HEK293 (cell line): ENCODE results near the gene MIS18A.
"Not testable (repeated sequence)": the region's sequence is repeated elsewhere in the genome, so short reads cannot be mapped to it uniquely, and the experiment has no call there.

Experiments used
- CTCF ChIA-PET: fragments of 350-600 bp; formaldehyde crosslinking; extraction: SDS; loops from one replicate; lab custom pipeline; 2021; ENCODE audit warnings: antibody characterized with exemption; lab: Yijun Ruan, JAX
- POLR2A ChIA-PET: fragments of 300-600 bp; formaldehyde crosslinking; extraction: SDS; loops from one replicate; lab custom pipeline; 2020; ENCODE audit warnings: antibody characterized with exemption, inconsistent platforms; lab: Yijun Ruan, JAX
- H3K27ac ChIP-seq: fragments of 200-500 bp; sonication (Bioruptor generic); 2 replicates; pipeline ENCODE4 v1.5.1; 2014; ENCODE audit warnings: low read depth, low read length, control low read depth, inconsistent platforms; ENCODE audit errors: extremely low read depth
- H3K36me3 ChIP-seq, 2 experiments: fragments of 200-500 bp in 1 of 2; sonication (Bioruptor generic) in 1 of 2; 1 replicate in 1 of 2; 2 replicates in 1 of 2; pipeline ENCODE4 v1.5.1; 2014 to 2017; ENCODE audit warnings: inconsistent platforms in 2 of 2, low read length in 2 of 2; ENCODE audit not compliant: control insufficient read depth in 2 of 2, insufficient read depth in 1 of 2
- H3K4me1 ChIP-seq: fragments of 200-500 bp; sonication (Bioruptor generic); 2 replicates; pipeline ENCODE4 v1.5.1; 2014; ENCODE audit warnings: mild to moderate bottlenecking, low read length, inconsistent platforms; ENCODE audit not compliant: control insufficient read depth, insufficient read depth
- H3K4me3 ChIP-seq: 2 replicates; pipeline ENCODE4 v1.5.1; 2011; ENCODE audit warnings: low read depth, mild to moderate bottlenecking, control low read depth, low read length, moderate library complexity
- H3K9me3 ChIP-seq: fragments of 200-500 bp; sonication (Bioruptor generic); 2 replicates; pipeline ENCODE4 v1.5.1; 2014; ENCODE audit warnings: low read depth, low read length, inconsistent platforms; ENCODE audit not compliant: control insufficient read depth, insufficient read depth
- AEBP2 ChIP-seq: fragments of 450-650 bp; formaldehyde crosslinking; IDR thresholded peaks from 2 replicates; pipeline ENCODE4 v1.5.1; 2016; ENCODE audit warnings: missing biosample characterization, missing genetic modification characterization, borderline replicate concordance
- GLI2 ChIP-seq: fragments of 450-650 bp; formaldehyde crosslinking; IDR thresholded peaks from 2 replicates; pipeline ENCODE4; 2017; ENCODE audit warnings: missing biosample characterization, missing genetic modification characterization, low read depth, borderline replicate concordance
- MZF1 ChIP-seq: fragments of 450-650 bp; formaldehyde crosslinking; IDR thresholded peaks from 2 replicates; pipeline ENCODE4 v1.5.1; 2017; ENCODE audit warnings: missing biosample characterization, missing genetic modification characterization, borderline replicate concordance
- OVOL3 ChIP-seq: fragments of 450-650 bp; formaldehyde crosslinking; IDR thresholded peaks from 2 replicates; pipeline ENCODE4 v1.5.1; 2016; ENCODE audit warnings: missing biosample characterization, missing genetic modification characterization
- REST ChIP-seq: fragments of 450-650 bp; formaldehyde crosslinking; IDR thresholded peaks from 2 replicates; pipeline ENCODE4 v1.5.1; 2016; ENCODE audit warnings: missing biosample characterization, missing genetic modification characterization
- SP7 ChIP-seq: fragments of 450-650 bp; formaldehyde crosslinking; IDR thresholded peaks from 2 replicates; pipeline ENCODE4 v1.5.1; 2016; ENCODE audit warnings: missing biosample characterization, missing genetic modification characterization
- ZBTB11 ChIP-seq: fragments of 450-650 bp; formaldehyde crosslinking; conservative IDR thresholded peaks from 2 replicates; pipeline ENCODE4 v1.5.1; 2016; ENCODE audit warnings: low read depth, missing biosample characterization, missing genetic modification characterization
- ZBTB21 ChIP-seq: fragments of 450-650 bp; formaldehyde crosslinking; IDR thresholded peaks from 2 replicates; pipeline ENCODE4 v1.5.1; 2017; ENCODE audit warnings: missing biosample characterization, missing genetic modification characterization
- ZBTB8A ChIP-seq: fragments of 450-650 bp; formaldehyde crosslinking; IDR thresholded peaks from 2 replicates; pipeline ENCODE4 v1.5.1; 2016; ENCODE audit warnings: missing biosample characterization, missing genetic modification characterization
- ZFP3 ChIP-seq: fragments of 450-650 bp; formaldehyde crosslinking; IDR thresholded peaks from 2 replicates; pipeline ENCODE4 v1.5.1; 2016; ENCODE audit warnings: low read depth, missing biosample characterization, missing genetic modification characterization
- ZNF16 ChIP-seq: fragments of 450-650 bp; formaldehyde crosslinking; IDR thresholded peaks from 2 replicates; pipeline ENCODE4 v1.5.1; 2016; ENCODE audit warnings: low read depth, missing biosample characterization, missing genetic modification characterization
- ZNF19 ChIP-seq: fragments of 450-650 bp; formaldehyde crosslinking; IDR thresholded peaks from 2 replicates; pipeline ENCODE4; 2016; ENCODE audit warnings: missing biosample characterization, missing genetic modification characterization, low read depth
- ZNF202 ChIP-seq: fragments of 450-650 bp; formaldehyde crosslinking; IDR thresholded peaks from 2 replicates; pipeline ENCODE4 v1.5.1; 2016; ENCODE audit warnings: missing biosample characterization, missing genetic modification characterization, borderline replicate concordance
- ZNF24 ChIP-seq: fragments of 450-650 bp; formaldehyde crosslinking; IDR thresholded peaks from 2 replicates; pipeline ENCODE4 v1.5.1; 2016; ENCODE audit warnings: missing biosample characterization, missing genetic modification characterization
- ZNF266 ChIP-seq: fragments of 450-650 bp; formaldehyde crosslinking; IDR thresholded peaks from 2 replicates; pipeline ENCODE4 v1.5.1; 2016; ENCODE audit warnings: missing biosample characterization, missing genetic modification characterization, low read depth
- ZNF292 ChIP-seq: fragments of 450-650 bp; formaldehyde crosslinking; IDR thresholded peaks from 2 replicates; pipeline ENCODE4 v1.5.1; 2016; ENCODE audit warnings: low read depth, missing biosample characterization, missing genetic modification characterization, borderline replicate concordance
- ZNF341 ChIP-seq: fragments of 450-650 bp; formaldehyde crosslinking; IDR thresholded peaks from 2 replicates; pipeline ENCODE4; 2016; ENCODE audit warnings: low read depth, missing biosample characterization, missing genetic modification characterization
- ZNF350 ChIP-seq: fragments of 450-650 bp; formaldehyde crosslinking; IDR thresholded peaks from 2 replicates; pipeline ENCODE4 v1.5.0; 2017; ENCODE audit warnings: missing biosample characterization, mild to moderate bottlenecking, missing genetic modification characterization
- ZNF426 ChIP-seq: fragments of 450-650 bp; formaldehyde crosslinking; IDR thresholded peaks from 2 replicates; pipeline ENCODE4 v1.5.1; 2017; ENCODE audit warnings: missing biosample characterization, missing genetic modification characterization, mild to moderate bottlenecking, inconsistent platforms, moderate library complexity
- ZNF433 ChIP-seq: fragments of 450-650 bp; formaldehyde crosslinking; IDR thresholded peaks from 2 replicates; pipeline ENCODE4 v1.5.1; 2016; ENCODE audit warnings: missing biosample characterization, missing genetic modification characterization, low read depth
- ZNF510 ChIP-seq: fragments of 450-650 bp; formaldehyde crosslinking; IDR thresholded peaks from 2 replicates; pipeline ENCODE4 v1.5.1; 2018; ENCODE audit warnings: mild to moderate bottlenecking, missing genetic modification characterization, missing biosample characterization; ENCODE audit not compliant: insufficient replicate concordance
- ZNF514 ChIP-seq: fragments of 450-650 bp; formaldehyde crosslinking; IDR thresholded peaks from 2 replicates; pipeline ENCODE4 v1.5.1; 2016; ENCODE audit warnings: missing biosample characterization, missing genetic modification characterization
- ZNF555 ChIP-seq: fragments of 450-650 bp; formaldehyde crosslinking; conservative IDR thresholded peaks from 2 replicates; pipeline ENCODE4 v1.5.1; 2017; ENCODE audit warnings: missing biosample characterization, mild to moderate bottlenecking, missing genetic modification characterization, inconsistent platforms
- ZNF623 ChIP-seq: fragments of 450-650 bp; formaldehyde crosslinking; IDR thresholded peaks from 2 replicates; pipeline ENCODE4 v1.5.1; 2016; ENCODE audit warnings: missing biosample characterization, missing genetic modification characterization
- ZNF664 ChIP-seq: fragments of 450-650 bp; formaldehyde crosslinking; IDR thresholded peaks from 2 replicates; pipeline ENCODE4 v1.5.1; 2016; ENCODE audit warnings: missing biosample characterization, missing genetic modification characterization
- ZSCAN23 ChIP-seq: fragments of 450-650 bp; formaldehyde crosslinking; IDR thresholded peaks from 2 replicates; pipeline ENCODE4 v1.5.1; 2016; ENCODE audit warnings: missing biosample characterization, missing genetic modification characterization
- ZXDB ChIP-seq: fragments of 450-650 bp; formaldehyde crosslinking; IDR thresholded peaks from 2 replicates; pipeline ENCODE4 v1.5.1; 2016; ENCODE audit warnings: missing biosample characterization, missing genetic modification characterization

Gene MIS18A

GRCh38 chr21:32260130-32260529 is 18.7 kb downstream of the MIS18A start:
- ChIA-PET POLR2A (no interaction called here), CTCF (interaction anchor here (0.7 to 5.1 kb wide), 8 partner anchors 9 to 474 kb away, joined by 3 to 71 read pairs (median 8); partner anchors contain the start of gene HUNK)
- Histone ChIP-seq H3K4me1 (peaks cover 9% of the 10 kb centered on the region), H3K4me3 (no peak overlapping the region), H3K27ac (no peak overlapping the region), H3K36me3 (no peaks in the 10 kb centered on the region), H3K9me3 (no peaks in the 10 kb centered on the region)
- TF ChIP-seq REST (tag by site-specific recombination) (no peak), ZNF16 (tag by site-specific recombination) (no peak), ZXDB (tag by site-specific recombination) (no peak), ZNF341 (no peak), ZNF19 (no peak), ZNF623 (tag by site-specific recombination) (no peak), SP7 (tag by site-specific recombination) (no peak), ZNF350 (no peak)

- POLR2A ChIA-PET: interaction anchor here (1.5 kb wide), 1 partner anchor 10 kb away, joined by 3 read pairs; no protein-coding TSS in a partner anchor
- not testable (repeated sequence) for H3K36me3 ChIP-seq, H3K4me3 ChIP-seq, H3K9me3 ChIP-seq, H3K4me1 ChIP-seq, H3K27ac ChIP-seq
- CTCF ChIA-PET: interaction anchor here (0.6 to 5.1 kb wide), 26 partner anchors 11 to 487 kb away, joined by 3 to 71 read pairs (median 4); partner anchors contain the start of gene HUNK
- TF ChIP-seq ZSCAN23 (tag by site-specific recombination): 0 out of 2 replicates have a peak, but pooled peaks have one; percentile 35
- TF ChIP-seq ZNF202: peak; percentile 93
- peak; percentile 94 for TF ChIP-seq ZNF426 (tag by site-specific recombination)
- peak; percentile 65; the same call in 1 of the 2 replicates for TF ChIP-seq ZXDB (tag by site-specific recombination)
- peak; percentile 98 for TF ChIP-seq ZNF433
- TF ChIP-seq ZNF292: peak; percentile 94
- TF ChIP-seq GLI2 (tag by site-specific recombination): peak; percentile 25; the same call in 1 of the 2 replicates
- peak; percentile 75; the same call in 1 of the 2 replicates for TF ChIP-seq AEBP2 (tag by site-specific recombination)
- TF ChIP-seq ZFP3 (tag by site-specific recombination): 0 out of 2 replicates have a peak, but pooled peaks have one; percentile 29
- TF ChIP-seq ZNF555 (tag by site-specific recombination): peak; percentile 91
- TF ChIP-seq ZNF664: peak; percentile 67
- peak; percentile 68 for TF ChIP-seq ZNF510 (tag by site-specific recombination)
- TF ChIP-seq ZBTB21 (tag by site-specific recombination): peak; percentile 56
- peak; percentile 86; the same call in 1 of the 2 replicates for TF ChIP-seq ZNF19
- peak; percentile 34; the same call in 1 of the 2 replicates for TF ChIP-seq MZF1 (tag by site-specific recombination)
- TF ChIP-seq OVOL3 (tag by site-specific recombination): peak; percentile 34; the same call in 1 of the 2 replicates
- TF ChIP-seq ZBTB8A (tag by site-specific recombination): peak; percentile 61
- TF ChIP-seq ZBTB11 (tag by site-specific recombination): peak; percentile 72
- peak; percentile 87 for TF ChIP-seq ZNF266
- TF ChIP-seq ZNF514 (tag by site-specific recombination): 0 out of 2 replicates have a peak, but pooled peaks have one; percentile 25
- 0 out of 2 replicates have a peak, but pooled peaks have one; percentile 56 for TF ChIP-seq ZNF24
- TF ChIP-seq ZNF623 (tag by site-specific recombination): peak; percentile 77
Measured at GRCh38 chr21:32258786-32259048, 20.1 kb downstream of the MIS18A start.
